Stimulated activated CD4-positive, alpha-beta T cell treated with anti-CD3 and anti-CD28 coated beads, Interleukin-15, amount 100 ng/mL, for 1 hour (primary cell): ENCODE data around the gene PEPD.

ENCODE experiments used
- DNase-seq, 2 donors: peaks; one replicate each; pipeline ENCODE4 v3.0.0-alpha.2; 2020; ENCODE audit warnings: low read depth in 1 of 2, low spot score in 1 of 2

The PEPD gene

GRCh38 chr19:33473653-33474305 lies 47.8 kb downstream of the PEPD start:
- no peak for DNase-seq

GRCh38 chr19:33472691-33473652 lies 48.6 kb downstream of the PEPD start:
- no peak for DNase-seq

- no peak for DNase-seq
Observed at GRCh38 chr19:33472226-33472625, 49.4 kb downstream of the PEPD start.

- no peak for DNase-seq
Observed at GRCh38 chr19:33471111-33471996, 50.2 kb downstream of the PEPD start.

GRCh38 chr19:33470686-33471085 lies 50.9 kb downstream of the PEPD start:
- DNase-seq: no peak

- no peak for DNase-seq
Observed at GRCh38 chr19:33470040-33470330, 51.6 kb downstream of the PEPD start.

GRCh38 chr19:33469171-33470039 lies 52.2 kb downstream of the PEPD start:
- no peak for DNase-seq

GRCh38 chr19:33468361-33469170 lies 53.0 kb downstream of the PEPD start:
- DNase-seq: no peak

GRCh38 chr19:33467851-33468250 lies 53.7 kb downstream of the PEPD start:
- no peak for DNase-seq

GRCh38 chr19:33465834-33466233 lies 55.8 kb downstream of the PEPD start:
- DNase-seq: no peak

GRCh38 chr19:33465371-33465770 lies 56.2 kb downstream of the PEPD start:
- no peak for DNase-seq

GRCh38 chr19:33464733-33465115 lies 56.9 kb downstream of the PEPD start:
- no peak for DNase-seq

- no peak for DNase-seq
Observed at GRCh38 chr19:33464010-33464732, 57.4 kb downstream of the PEPD start.

GRCh38 chr19:33463199-33463598 lies 58.4 kb downstream of the PEPD start:
- no peak for DNase-seq

GRCh38 chr19:33462112-33462791 lies 59.3 kb downstream of the PEPD start:
- DNase-seq: no peak

GRCh38 chr19:33461256-33462111 lies 60.1 kb downstream of the PEPD start:
- DNase-seq: no peak

GRCh38 chr19:33460221-33460908 lies 61.2 kb downstream of the PEPD start:
- DNase-seq: no peak
